H1 (cell line): ENCODE measurements around the gene RIPOR1. TPM values are rescaled to one million over a fixed set of nuclear protein-coding genes. Genes with fewer than 3 reads are reported as not detected.

Experiments used
- CTCF ChIA-PET: fragments of 300-600 bp; sonication (Branson Sonifier 250); formaldehyde crosslinking; loops from one replicate; lab custom pipeline; 2021; ENCODE audit not compliant: partially characterized antibody; lab: Charles Lee
- POLR2A ChIA-PET: fragments of 300-600 bp; sonication (Branson Sonifier 250); formaldehyde crosslinking; loops from one replicate; lab custom pipeline; 2021; ENCODE audit warnings: inconsistent platforms; ENCODE audit not compliant: partially characterized antibody; lab: Charles Lee
- DNase-seq, 2 experiments: peaks; one replicate each; pipeline versions ENCODE4 v3.0.0 to v3.0.0-alpha.2; 2010 to 2022; ENCODE audit warnings: low spot score in 2 of 2, low read depth in 1 of 2, mixed read lengths in 1 of 2
- FAIRE-seq: peaks from 2 replicates; lab custom pipeline; 2011; peaks lifted over from hg19 to GRCh38; lab: Jason Lieb, UNC
- H2AFZ ChIP-seq: 2 replicates; pipeline ENCODE4 v1.8.1; 2012; ENCODE audit warnings: low read length, inconsistent platforms
- H2AK5ac ChIP-seq: 2 replicates; pipeline ENCODE4 v1.6.1; 2013; ENCODE audit warnings: low read depth, low read length
- H2BK120ac ChIP-seq: replicated peaks from 2 replicates; pipeline ENCODE3; 2013; ENCODE audit warnings: low read depth, low read length, inconsistent platforms
- H2BK12ac ChIP-seq: 2 replicates; pipeline ENCODE4 v1.6.1; 2013; ENCODE audit warnings: low read depth, low read length
- H2BK15ac ChIP-seq: 2 replicates; pipeline ENCODE4 v1.6.1; 2013; ENCODE audit warnings: low read length
- H2BK20ac ChIP-seq: 2 replicates; pipeline ENCODE4 v1.6.1; 2013; ENCODE audit warnings: low read length
- H2BK5ac ChIP-seq: 2 replicates; pipeline ENCODE4 v1.6.1; 2013; ENCODE audit warnings: low read depth, low read length
- H3K14ac ChIP-seq: 2 replicates; pipeline ENCODE4 v1.6.1; 2013; ENCODE audit warnings: inconsistent platforms; ENCODE audit not compliant: insufficient read length
- H3K18ac ChIP-seq: 2 replicates; pipeline ENCODE4 v1.6.1; 2013; ENCODE audit warnings: low read length; ENCODE audit errors: extremely low read depth
- H3K23ac ChIP-seq: 2 replicates; pipeline ENCODE4 v1.6.1; 2013; ENCODE audit warnings: inconsistent platforms; ENCODE audit not compliant: insufficient read length
- H3K23me2 ChIP-seq: 2 replicates; pipeline ENCODE4 v1.6.1; 2013; ENCODE audit warnings: low read depth, low read length
- H3K27ac ChIP-seq: 2 replicates; pipeline ENCODE4 v1.6.1; 2011; ENCODE audit warnings: low read depth, low read length, inconsistent platforms
- H3K27me3 ChIP-seq, 4 experiments: replicated peaks in 1 of 4; 1 replicate in 1 of 4; 2 replicates in 3 of 4; pipeline versions ENCODE4 v1.6.1 to v1.8.1; 2011 to 2013; ENCODE audit warnings: low read length in 3 of 4, mild to moderate bottlenecking in 3 of 4, inconsistent platforms in 2 of 4, mixed read lengths in 2 of 4, moderate library complexity in 1 of 4; ENCODE audit not compliant: control insufficient read depth in 3 of 4, insufficient read depth in 3 of 4; ENCODE audit errors: extremely low read depth in 1 of 4
- H3K36me3 ChIP-seq, 4 experiments: 2 replicates each; pipeline versions ENCODE4 v1.6.1 to v1.8.1; 2011 to 2013; ENCODE audit warnings: mild to moderate bottlenecking in 4 of 4, low read length in 3 of 4, moderate library complexity in 2 of 4, control low read depth in 1 of 4, inconsistent platforms in 1 of 4; ENCODE audit not compliant: insufficient read depth in 4 of 4, control insufficient read depth in 2 of 4
- H3K4ac ChIP-seq: replicated peaks from 2 replicates; pipeline ENCODE3; 2013; ENCODE audit warnings: low read length, low read depth, mixed read lengths, inconsistent platforms; ENCODE audit not compliant: insufficient read length
- H3K4me1 ChIP-seq, 4 experiments: replicated peaks in 1 of 4; 1 replicate in 1 of 4; 2 replicates in 3 of 4; pipeline versions ENCODE4 v1.6.1 to v1.8.1; 2011 to 2013; ENCODE audit warnings: low read length in 3 of 4, inconsistent platforms in 2 of 4, mixed read lengths in 1 of 4; ENCODE audit not compliant: insufficient read depth in 4 of 4, control insufficient read depth in 3 of 4
- H3K4me2 ChIP-seq, 2 experiments: 2 replicates each; pipeline versions ENCODE4 v1.6.1 to v1.8.1; 2011 to 2013; ENCODE audit warnings: low read depth in 2 of 2, low read length in 2 of 2, control low read depth in 1 of 2, inconsistent platforms in 1 of 2, mild to moderate bottlenecking in 1 of 2; ENCODE audit not compliant: insufficient read depth in 1 of 2
- H3K4me3 ChIP-seq, 4 experiments: fragments of 200-600, 300-600 bp in 1 of 4; sonication (generic), shearing (Covaris generic), sonication (Bioruptor Twin) in 1 of 4; 2 replicates each; pipeline versions ENCODE4 v1.5.1 to v1.8.1; 2011 to 2016; ENCODE audit warnings: low read length in 4 of 4, low read depth in 3 of 4, control low read depth in 2 of 4, inconsistent platforms in 2 of 4, mild to moderate bottlenecking in 2 of 4, mixed read lengths in 1 of 4, moderate library complexity in 1 of 4; ENCODE audit not compliant: insufficient read depth in 2 of 4; ENCODE audit errors: extremely low read depth in 1 of 4
- H3K56ac ChIP-seq: replicated peaks from 2 replicates; pipeline ENCODE3; 2013; ENCODE audit warnings: low read depth, mild to moderate bottlenecking, mixed read lengths, low read length, inconsistent platforms; ENCODE audit not compliant: insufficient read length
- H3K79me1 ChIP-seq: 2 replicates; pipeline ENCODE4 v1.6.1; 2013; ENCODE audit warnings: low read depth, low read length, control low read depth
- H3K79me2 ChIP-seq, 2 experiments: 2 replicates each; pipeline versions ENCODE4 v1.6.1 to v1.8.1; 2012 to 2013; ENCODE audit warnings: low read length in 2 of 2, mild to moderate bottlenecking in 2 of 2, inconsistent platforms in 1 of 2; ENCODE audit not compliant: insufficient read depth in 2 of 2, control insufficient read depth in 1 of 2
- H3K9ac ChIP-seq, 4 experiments: replicated peaks in 1 of 4; 1 replicate in 1 of 4; 2 replicates in 3 of 4; pipeline versions ENCODE4 v1.6.1 to v1.8.1; 2011 to 2013; ENCODE audit warnings: low read depth in 3 of 4, low read length in 3 of 4, control low read depth in 2 of 4, mild to moderate bottlenecking in 2 of 4, moderate library complexity in 2 of 4, inconsistent platforms in 1 of 4; ENCODE audit errors: extremely low read depth in 1 of 4
- H3K9me3 ChIP-seq, 2 experiments: 2 replicates each; pipeline versions ENCODE4 v1.6.1 to v1.8.1; 2012 to 2013; ENCODE audit warnings: mild to moderate bottlenecking in 2 of 2, moderate library complexity in 2 of 2, control low read depth in 1 of 2, inconsistent platforms in 1 of 2, low read depth in 1 of 2, low read length in 1 of 2, mixed read lengths in 1 of 2; ENCODE audit not compliant: insufficient read depth in 2 of 2
- H4K20me1 ChIP-seq, 2 experiments: replicated peaks in 1 of 2; 2 replicates each; pipeline versions ENCODE3 to v1.8.1; 2011 to 2013; ENCODE audit warnings: inconsistent platforms in 2 of 2, low read length in 2 of 2, mild to moderate bottlenecking in 1 of 2; ENCODE audit not compliant: insufficient read depth in 2 of 2, control insufficient read depth in 1 of 2
- H4K5ac ChIP-seq: 2 replicates; pipeline ENCODE4 v1.6.1; 2013; ENCODE audit warnings: low read length, low read depth, mixed read lengths, inconsistent platforms; ENCODE audit not compliant: insufficient read length
- H4K8ac ChIP-seq: 2 replicates; pipeline ENCODE4 v1.8.0; 2013; ENCODE audit warnings: mild to moderate bottlenecking, moderate library complexity, low read length, inconsistent platforms; ENCODE audit not compliant: insufficient read depth; ENCODE audit errors: extremely low read depth
- H4K91ac ChIP-seq: replicated peaks from 2 replicates; pipeline ENCODE3; 2013; ENCODE audit warnings: low read length, mixed read lengths, inconsistent platforms; ENCODE audit not compliant: insufficient read length
- CBX5 ChIP-seq: fragments of 300-800, 300-1000 bp; sonication (generic); IDR thresholded peaks from 2 replicates; pipeline ENCODE4 v1.7.1; 2016; ENCODE audit warnings: antibody characterized with exemption, low read length, low read depth
- EZH2 ChIP-seq: fragments of 200-600 bp; sonication (generic); IDR thresholded peaks from 2 replicates; pipeline ENCODE4 v1.7.1; 2012; ENCODE audit warnings: low read depth, mild to moderate bottlenecking, moderate library complexity, low read length, inconsistent platforms; ENCODE audit not compliant: severe bottlenecking
- SP1 ChIP-seq: IDR thresholded peaks from 2 replicates; pipeline ENCODE4 v1.6.1; 2011; ENCODE audit warnings: low read depth, low read length
- SUZ12 ChIP-seq: fragments of 200-600 bp; sonication (generic); IDR thresholded peaks from 2 replicates; pipeline ENCODE4 v1.6.1; 2012; ENCODE audit warnings: mild to moderate bottlenecking, inconsistent platforms, low read length, moderate library complexity, mixed read lengths
- WGBS, 2 experiments: shearing (Covaris generic) in 1 of 2; methylation state at CpG; one replicate each; pipeline versions ENCODE4 v1.1.6 to v1.1.7; 2013 to 2015; ENCODE audit warnings: low lambda C conversion rate in 2 of 2, mixed read lengths in 2 of 2, inconsistent platforms in 1 of 2, low coverage in 1 of 2, missing lambda C conversion rate in 1 of 2; ENCODE audit not compliant: insufficient replicate concordance in 2 of 2, insufficient coverage in 1 of 2, insufficient read length in 1 of 2; ENCODE audit errors: extremely low coverage in 1 of 2, missing lambda C conversion rate in 1 of 2; 5-methylcytosine and 5-hydroxymethylcytosine counted together
- polyA plus RNA-seq, 7 experiments: library from polyadenylated mRNA; depleted of rRNA in 3 of 7; stranded (reverse) in 5 of 7; unstranded in 2 of 7; fragments of >200 nt in 5 of 7; fragments of 200-250 nt in 2 of 7; gene quantifications; 1 replicate in 5 of 7; 2 replicates in 1 of 7; 4 replicates in 1 of 7; pipeline versions ENCODE4 v1.2.1 to v1.2.3, GENCODE V29; 2011 to 2013; ENCODE audit warnings: missing spikeins in 2 of 7, mixed read lengths in 2 of 7
- total RNA-seq: library from RNA; stranded (reverse); fragmentation: NEBNext Ultra II Directional; extraction: Animal tissue kit (Norgen Biotek cat#: 25700); gene quantifications from 2 replicates; pipeline ENCODE4 v1.2.1, GENCODE V29; 2021
- TF ChIP-seq, protein P1 (sequence below): IDR thresholded peaks from 2 replicates; pipeline ENCODE4 v1.6.1; 2012; ENCODE audit warnings: inconsistent platforms

The RIPOR1 gene
- total and polyA plus RNA-seq, 2 of the 8 experiments (the other 6 are each of a cell fraction or from before 2014, with no cell fraction given): 2.7 to 10.1 TPM

DNA sequence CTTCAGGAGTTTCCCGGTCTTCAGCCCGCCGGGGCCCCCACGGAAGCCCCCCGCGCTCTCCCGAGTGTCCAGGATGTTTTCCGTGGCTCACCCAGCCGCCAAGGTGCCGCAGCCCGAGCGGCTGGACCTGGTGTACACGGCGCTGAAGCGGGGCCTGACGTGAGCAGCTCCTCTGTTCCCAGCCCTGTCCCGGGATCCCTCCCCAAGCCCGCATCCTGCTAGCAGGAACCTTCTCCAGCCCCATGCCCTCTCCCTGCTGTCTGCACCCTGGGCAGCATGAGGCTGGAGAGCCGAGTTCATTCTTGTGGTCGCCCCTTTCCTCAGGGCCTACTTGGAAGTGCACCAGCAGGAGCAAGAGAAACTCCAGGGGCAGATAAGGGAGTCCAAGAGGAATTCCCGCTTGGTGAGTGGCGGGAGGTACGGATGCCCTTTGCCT lies 10.1 kb downstream of the RIPOR1 start:
- Histone ChIP-seq H3K36me3 (peaks cover 0 to 3% (median 0%) of the 10 kb centered on the region in 4 experiments; a peak in 2 of 8 replicates), H3K14ac (no peak overlapping the region), H2BK15ac (no peak overlapping the region), H2BK5ac (no peak overlapping the region), H2BK12ac (no peak overlapping the region), H2AK5ac (no peak overlapping the region), H4K20me1 (peaks cover 11 to 31% of the 10 kb centered on the region in 2 experiments), H3K18ac (no peak overlapping the region; the same call in 1 of the 2 replicates), H3K79me1 (no peaks in the 10 kb centered on the region; the same call in 1 of the 2 replicates), H3K4me3 (peak overlapping the region; percentile 30 to 73 (median 46)), H3K79me2 (no peaks in the 10 kb centered on the region), H3K4me2 (peak overlapping the region; percentile 89 to 91), H2BK120ac (no peak overlapping the region), H3K56ac (no peak overlapping the region), H4K8ac (peak overlapping the region; percentile 7), H3K4me1 (peaks cover 0 to 11% (median 6%) of the 10 kb centered on the region in 4 experiments; a peak in 5 of 7 replicates), H3K27me3 (peaks cover 35 to 79% (median 74%) of the 10 kb centered on the region in 4 experiments), H3K23ac (no peak overlapping the region), H3K23me2 (peaks cover 16% of the 10 kb centered on the region; the same call in 1 of the 2 replicates), H2BK20ac (no peak overlapping the region), H4K5ac (no peak overlapping the region), H3K4ac (no peak overlapping the region), H2AFZ (no peak overlapping the region), H3K27ac (no peak overlapping the region), H3K9me3 (no peaks in the 10 kb centered on the region), H3K9ac (0 out of 7 replicates have a peak overlapping the region, but pooled peaks of 1 of the 4 experiments have one; percentile 27), H4K91ac (no peak overlapping the region)
- no peak for FAIRE-seq
- TF ChIP-seq SUZ12: peak; percentile 34; the same call in 1 of the 2 replicates
- no peak for TF ChIP-seq SP1
- TF ChIP-seq EZH2: peak; percentile 57
- TF ChIP-seq, protein P1, sequence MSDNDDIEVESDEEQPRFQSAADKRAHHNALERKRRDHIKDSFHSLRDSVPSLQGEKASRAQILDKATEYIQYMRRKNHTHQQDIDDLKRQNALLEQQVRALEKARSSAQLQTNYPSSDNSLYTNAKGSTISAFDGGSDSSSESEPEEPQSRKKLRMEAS: no peak
- no peak for TF ChIP-seq CBX5
- ChIA-PET POLR2A (interaction anchor here (0.7 to 5.1 kb wide), 11 partner anchors 8 to 125 kb away, joined by 3 to 27 read pairs (median 4); partner anchors contain the start of genes CTCF and RIPOR1), CTCF (interaction anchor here (0.6 to 4.1 kb wide), 7 partner anchors 9 to 130 kb away, joined by 3 to 28 read pairs (median 11); no protein-coding TSS in a partner anchor)
- peak in 1 of 2 experiments; percentile 62 for DNase-seq
- 19% methylated on average over 23 of the region's 23 CpGs; no CpG with 5 or more reads in 1 of the 2 experiments for WGBS, 2 experiments
